ENCODE data around the gene NPAS2. TPM values are rescaled to one million over a fixed set of nuclear protein-coding genes. Genes with fewer than 3 reads are reported as not detected.

Gene NPAS2
- total RNA-seq, 1 donor from 2014 or later: 5.5 TPM

- TF ChIP-seq EZH2 (IDR thresholded peaks at IDR 0.05; ENCODE audit: insufficient read depth, low read length) (no peak), CTCF (IDR thresholded peaks at IDR 0.05; ENCODE audit: insufficient read depth, low read depth, low read length) (peak; percentile 49)
- Histone ChIP-seq H3K4me1 (ENCODE audit: insufficient read depth, low read length) (no peaks in the 10 kb centered on the region), H3K27ac (ENCODE audit: low read depth, low read length) (no peak overlapping the region), H3K79me2 (ENCODE audit: insufficient read depth, low read length) (no peaks in the 10 kb centered on the region), H4K20me1 (ENCODE audit: insufficient read depth, low read length) (no peaks in the 10 kb centered on the region), H2AFZ (ENCODE audit: low read depth, low read length) (no peak overlapping the region), H3K27me3 (ENCODE audit: insufficient read depth, low read length) (no peaks in the 10 kb centered on the region), H3K4me2 (ENCODE audit: low read length) (no peak overlapping the region), H3K4me3 (ENCODE audit: insufficient read depth, low read depth, low read length) (no peak overlapping the region), H3K9ac (ENCODE audit: low read length) (no peak overlapping the region), H3K9me3 (ENCODE audit: insufficient read depth, low read depth, low read length) (no peaks in the 10 kb centered on the region), H3K36me3 (ENCODE audit: insufficient read depth, low read length) (no peaks in the 10 kb centered on the region)
- no peak for FAIRE-seq
- Mint-ChIP-seq H3K36me3 (ENCODE audit: low read depth, unreplicated experiment) (no peaks in the 10 kb centered on the region), H3K4me3 (ENCODE audit: unreplicated experiment) (no peak overlapping the region), H3K27me3 (ENCODE audit: low read depth, unreplicated experiment) (peaks cover 2% of the 10 kb centered on the region), H3K4me1 (ENCODE audit: low read depth, unreplicated experiment) (peaks cover 2% of the 10 kb centered on the region), H3K9me3 (ENCODE audit: unreplicated experiment) (no peaks in the 10 kb centered on the region), H3K27ac (ENCODE audit: unreplicated experiment) (no peak overlapping the region)
- peak; percentile 6 for DNase-seq (ENCODE audit: low read depth)
These were observed 216.6 kb downstream of the NPAS2 start for GRCh38 chr2:101036562-101036961.

- Histone ChIP-seq H3K79me2 (ENCODE audit: insufficient read depth, low read length) (no peaks in the 10 kb centered on the region), H3K4me3 (ENCODE audit: insufficient read depth, low read depth, low read length) (no peak overlapping the region), H3K4me1 (ENCODE audit: insufficient read depth, low read length) (no peaks in the 10 kb centered on the region), H4K20me1 (ENCODE audit: insufficient read depth, low read length) (no peaks in the 10 kb centered on the region), H3K4me2 (ENCODE audit: low read length) (no peak overlapping the region), H3K27ac (ENCODE audit: low read depth, low read length) (no peak overlapping the region), H3K9ac (ENCODE audit: low read length) (no peak overlapping the region), H2AFZ (ENCODE audit: low read depth, low read length) (no peak overlapping the region), H3K36me3 (ENCODE audit: insufficient read depth, low read length) (no peaks in the 10 kb centered on the region), H3K27me3 (ENCODE audit: insufficient read depth, low read length) (no peaks in the 10 kb centered on the region), H3K9me3 (ENCODE audit: insufficient read depth, low read depth, low read length) (no peaks in the 10 kb centered on the region)
- DNase-seq (ENCODE audit: low read depth): no peak
- Mint-ChIP-seq H3K27ac (ENCODE audit: unreplicated experiment) (no peak overlapping the region), H3K4me1 (ENCODE audit: low read depth, unreplicated experiment) (peaks cover 2% of the 10 kb centered on the region), H3K27me3 (ENCODE audit: low read depth, unreplicated experiment) (peaks cover 2% of the 10 kb centered on the region), H3K4me3 (ENCODE audit: unreplicated experiment) (no peak overlapping the region), H3K9me3 (ENCODE audit: unreplicated experiment) (no peaks in the 10 kb centered on the region), H3K36me3 (ENCODE audit: low read depth, unreplicated experiment) (no peaks in the 10 kb centered on the region)
- FAIRE-seq: no peak
- TF ChIP-seq CTCF (IDR thresholded peaks at IDR 0.05; ENCODE audit: insufficient read depth, low read depth, low read length) (no peak), EZH2 (IDR thresholded peaks at IDR 0.05; ENCODE audit: insufficient read depth, low read length) (no peak)
These were observed 217.3 kb downstream of the NPAS2 start for GRCh38 chr2:101037161-101037755.

DNA sequence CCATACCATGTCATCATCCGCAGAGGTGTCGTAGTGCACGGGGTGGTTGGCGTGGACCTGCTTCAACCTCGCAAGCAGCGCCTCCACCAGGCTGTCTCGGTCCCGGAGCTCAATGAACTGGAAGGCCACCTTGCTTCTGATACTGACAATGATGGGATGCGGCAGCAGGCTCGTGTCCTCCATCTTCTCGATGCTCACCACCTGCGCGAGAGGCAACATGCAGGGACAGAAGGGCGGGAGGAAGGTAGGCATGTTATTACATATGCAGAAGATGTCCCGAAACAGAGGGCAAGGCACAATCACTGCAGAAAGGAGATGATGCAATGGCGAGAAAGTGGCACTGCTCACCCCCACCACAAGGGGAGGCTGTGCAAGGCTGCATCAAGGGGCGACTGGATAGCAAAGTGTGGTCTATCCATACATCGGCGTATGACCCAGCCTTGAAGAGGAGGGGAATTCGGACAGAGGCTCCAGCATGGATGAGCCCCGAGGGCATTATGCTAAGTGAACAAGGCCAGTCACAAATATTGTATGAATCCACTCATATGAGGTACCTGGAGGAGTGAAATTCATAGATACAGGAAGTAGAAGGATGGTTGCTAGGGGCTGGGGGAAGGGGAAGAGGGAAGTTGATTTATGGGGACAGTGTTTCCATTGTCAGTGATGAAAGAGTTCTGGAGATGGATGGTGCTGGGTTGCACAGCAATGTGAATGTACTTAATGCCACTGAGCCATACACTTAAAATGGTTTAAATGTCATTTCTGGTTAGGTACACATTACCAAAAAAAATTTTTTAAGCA, 218.7 kb downstream of the NPAS2 start:
- Histone ChIP-seq H3K79me2 (ENCODE audit: insufficient read depth, low read length) (no peaks in the 10 kb centered on the region), H3K4me1 (ENCODE audit: insufficient read depth, low read length) (no peaks in the 10 kb centered on the region), H3K27ac (ENCODE audit: low read depth, low read length) (no peak overlapping the region), H3K9ac (ENCODE audit: low read length) (no peak overlapping the region), H3K9me3 (ENCODE audit: insufficient read depth, low read depth, low read length) (no peaks in the 10 kb centered on the region), H3K27me3 (ENCODE audit: insufficient read depth, low read length) (no peaks in the 10 kb centered on the region), H4K20me1 (ENCODE audit: insufficient read depth, low read length) (no peaks in the 10 kb centered on the region), H3K4me2 (ENCODE audit: low read length) (no peak overlapping the region), H2AFZ (ENCODE audit: low read depth, low read length) (no peak overlapping the region), H3K4me3 (ENCODE audit: insufficient read depth, low read depth, low read length) (no peak overlapping the region), H3K36me3 (ENCODE audit: insufficient read depth, low read length) (no peaks in the 10 kb centered on the region)
- Mint-ChIP-seq H3K9me3 (ENCODE audit: unreplicated experiment) (no peaks in the 10 kb centered on the region), H3K36me3 (ENCODE audit: low read depth, unreplicated experiment) (no peaks in the 10 kb centered on the region), H3K27ac (ENCODE audit: unreplicated experiment) (no peak overlapping the region), H3K4me1 (ENCODE audit: low read depth, unreplicated experiment) (peaks cover 2% of the 10 kb centered on the region), H3K4me3 (ENCODE audit: unreplicated experiment) (no peak overlapping the region), H3K27me3 (ENCODE audit: low read depth, unreplicated experiment) (no peaks in the 10 kb centered on the region)
- DNase-seq (ENCODE audit: low read depth) (no peak), FAIRE-seq (no peak)
- no peak for TF ChIP-seq EZH2 (IDR thresholded peaks at IDR 0.05; ENCODE audit: insufficient read depth, low read length)
- TF ChIP-seq CTCF (IDR thresholded peaks at IDR 0.05; ENCODE audit: insufficient read depth, low read depth, low read length): peak; percentile 17

All from astrocyte (in vitro differentiated cells and primary cell).